Measurements from ENCODE around the gene UBL4B.

- TF ChIP-seq CTCF (IDR thresholded peaks at IDR 0.05; ENCODE audit: low read depth, low read length, poor library complexity, severe bottlenecking) (peak; percentile 56), EZH2phosphoT487 (IDR thresholded peaks at IDR 0.05; ENCODE audit: borderline replicate concordance, low read length) (no peak)
Measured at GRCh38 chr1:110148961-110149360, 36.7 kb downstream of the UBL4B start.

All from DOHH2 (cell line).